HG03571 (cell line): ENCODE data around the gene DNAAF6.
A peak's percentile ranks its signal among the peaks of the same experiment; 100 is the strongest.
"Not testable (repeated sequence)": the region's sequence is repeated elsewhere in the genome, so short reads cannot be mapped to it uniquely, and the experiment has no call there.

Source experiments
- ATAC-seq: cut with Tn5 transposase; IDR thresholded peaks from one replicate; pipeline ENCODE4 v1.9.1; 2021; ENCODE audit not compliant: unreplicated experiment

DNAAF6 gene

GRCh38 chrX:107205770-107206696, at the start of gene DNAAF6, which contains the start of gene NUP62CL:
TSS of gene DNAAF6 (plus strand) at chrX:107206611. CDS start at chrX:107212876, 6,265 bp downstream.
TSS of gene NUP62CL (minus strand) at chrX:107206433. CDS start at chrX:107175146, 31,287 bp downstream.
- ATAC-seq = peak; percentile 94

DNA sequence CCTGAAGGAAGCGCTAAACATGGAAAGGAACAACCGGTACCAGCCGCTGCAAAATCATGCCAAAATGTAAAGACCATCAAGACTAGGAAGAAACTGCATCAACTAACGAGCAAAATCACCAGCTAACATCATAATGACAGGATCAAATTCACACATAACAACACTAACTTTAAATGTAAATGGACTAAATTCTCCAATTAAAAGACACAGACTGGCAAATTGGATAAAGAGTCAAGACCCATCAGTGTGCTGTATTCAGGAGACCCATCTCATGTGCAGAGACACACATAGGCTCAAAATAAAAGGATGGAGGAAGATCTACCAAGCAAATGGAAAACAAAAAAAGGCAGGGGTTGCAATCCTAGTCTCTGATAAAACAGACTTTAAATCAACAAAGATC, 48.8 kb upstream of the DNAAF6 start:
- not testable (repeated sequence) for ATAC-seq

DNA sequence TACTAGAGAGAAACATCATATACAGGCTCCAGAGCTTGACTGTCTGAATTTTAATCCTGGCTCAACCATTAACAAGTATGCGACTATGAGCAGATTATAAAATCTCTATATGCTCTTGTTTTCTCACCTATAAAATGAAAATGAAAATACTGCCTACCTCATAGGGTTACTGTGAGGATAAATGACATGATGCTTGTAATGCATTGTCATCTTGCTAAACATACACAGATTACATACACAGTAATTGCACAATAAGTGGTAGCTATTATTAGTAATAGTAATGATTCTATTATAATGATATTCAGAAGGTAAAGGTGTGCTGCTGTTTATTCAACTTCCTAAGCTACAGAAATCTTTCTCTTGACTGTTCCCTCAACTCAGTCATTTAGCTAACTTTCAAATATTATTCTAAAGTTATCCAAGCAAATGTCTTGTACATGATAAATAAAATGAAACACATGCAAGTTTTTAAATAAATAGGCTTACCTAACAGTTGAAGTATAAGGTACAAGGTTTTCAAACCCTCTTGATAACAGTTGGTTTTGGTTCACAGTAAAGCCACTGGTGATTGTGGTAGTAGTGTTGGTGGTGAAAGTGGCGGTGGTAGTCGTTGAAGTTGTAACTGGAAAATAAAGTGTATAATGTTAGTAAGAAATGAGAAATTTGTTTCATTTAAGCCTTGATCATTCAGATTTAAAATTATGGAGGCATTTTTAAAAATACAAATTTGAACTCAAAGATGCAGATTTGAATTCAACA, 39.1 kb upstream of the DNAAF6 start:
- no peak for ATAC-seq

DNA sequence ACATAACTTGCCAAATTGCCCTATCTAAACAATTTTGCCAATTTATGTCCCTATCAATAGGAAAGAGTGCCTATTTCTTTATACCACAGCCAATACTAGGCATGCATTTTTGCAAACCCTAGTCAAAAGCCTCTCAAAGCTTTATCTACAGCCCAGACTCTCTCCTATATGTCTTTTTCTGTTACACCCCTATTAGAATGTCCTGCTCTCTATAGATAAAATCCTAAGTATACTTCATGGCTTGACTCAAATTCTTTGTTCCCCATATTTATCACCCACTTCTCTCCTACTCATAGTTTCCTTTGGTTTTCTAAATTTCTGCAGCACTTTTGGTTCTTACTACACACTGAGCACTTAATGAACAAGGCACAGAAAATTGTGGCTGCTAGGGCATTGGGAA, 38.2 kb upstream of the DNAAF6 start:
- no peak for ATAC-seq

DNA sequence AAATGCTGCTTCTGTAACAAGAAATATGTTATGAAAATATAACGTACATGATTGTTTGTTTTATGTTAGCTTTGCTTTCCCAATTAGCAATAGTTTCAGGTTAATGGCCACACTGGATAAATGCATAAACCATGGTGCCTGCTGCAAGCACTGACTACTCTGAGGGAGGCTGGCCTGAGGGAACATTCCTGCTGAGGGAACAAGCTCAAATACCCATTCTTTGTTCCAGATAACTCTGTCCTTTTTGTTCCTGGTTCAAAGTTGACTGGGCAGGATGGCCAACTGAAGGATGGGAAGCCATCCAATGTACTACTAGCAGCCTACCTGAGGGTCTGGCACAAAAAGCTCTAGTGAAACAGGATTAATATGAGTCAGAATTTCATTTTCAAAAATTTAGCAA, 37.7 kb upstream of the DNAAF6 start:
- ATAC-seq = no peak

DNA sequence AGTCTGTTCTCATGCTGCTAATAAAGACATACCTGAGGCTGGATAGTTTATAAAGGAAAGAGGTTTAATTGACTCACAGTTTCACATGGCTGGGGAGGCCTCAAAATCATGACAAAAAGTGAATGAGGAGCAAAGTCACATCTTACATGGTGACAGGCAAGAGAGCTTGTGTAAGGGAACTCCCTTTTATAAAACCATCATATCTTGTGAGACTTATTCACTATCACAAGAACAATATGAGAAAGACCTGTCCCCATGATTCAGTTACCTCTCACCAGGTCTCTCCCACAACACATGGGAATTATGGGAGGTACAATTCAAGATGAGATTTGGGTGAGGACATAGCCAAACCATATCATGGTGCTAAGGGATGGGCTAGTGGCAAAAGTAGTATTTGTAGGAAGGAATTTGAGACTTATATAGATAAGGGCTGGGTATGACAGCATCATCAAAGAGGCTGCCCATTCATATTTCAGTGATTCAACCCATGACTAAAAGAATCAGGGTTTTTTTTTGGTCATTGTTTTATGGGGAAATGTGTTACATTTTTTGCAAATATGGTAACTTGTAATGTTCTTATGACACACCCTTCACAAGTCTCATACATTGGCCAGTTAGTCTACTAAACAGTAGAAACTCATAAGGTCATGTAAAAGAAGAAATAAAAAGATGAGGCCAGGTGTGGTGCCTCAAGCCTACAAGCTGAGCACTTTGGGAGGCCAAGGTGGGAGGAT, 34.9 kb upstream of the DNAAF6 start:
- no peak for ATAC-seq

- ATAC-seq = no peak
Measured at GRCh38 chrX:107197319-107197718, 9.1 kb upstream of the DNAAF6 start.

DNA sequence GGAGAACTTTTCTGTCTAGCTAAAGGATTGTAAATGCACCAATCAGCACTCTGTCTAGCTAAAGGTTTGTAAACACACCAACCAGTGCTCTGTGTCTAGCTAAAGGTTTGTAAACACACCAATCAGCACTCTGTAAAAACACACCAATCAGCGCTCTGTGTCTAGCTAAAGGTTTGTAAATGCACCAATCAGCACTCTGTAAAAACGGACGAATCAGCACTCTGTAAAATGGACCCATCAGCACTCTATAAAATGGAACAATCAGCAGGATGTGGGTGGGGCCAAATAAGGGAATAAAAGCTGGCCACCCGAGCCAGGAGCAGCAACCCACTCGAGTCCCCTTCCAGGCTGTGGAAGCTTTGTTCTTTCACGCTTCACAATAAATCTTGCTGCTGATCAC, 8.3 kb upstream of the DNAAF6 start:
- not testable (repeated sequence) for ATAC-seq

DNA sequence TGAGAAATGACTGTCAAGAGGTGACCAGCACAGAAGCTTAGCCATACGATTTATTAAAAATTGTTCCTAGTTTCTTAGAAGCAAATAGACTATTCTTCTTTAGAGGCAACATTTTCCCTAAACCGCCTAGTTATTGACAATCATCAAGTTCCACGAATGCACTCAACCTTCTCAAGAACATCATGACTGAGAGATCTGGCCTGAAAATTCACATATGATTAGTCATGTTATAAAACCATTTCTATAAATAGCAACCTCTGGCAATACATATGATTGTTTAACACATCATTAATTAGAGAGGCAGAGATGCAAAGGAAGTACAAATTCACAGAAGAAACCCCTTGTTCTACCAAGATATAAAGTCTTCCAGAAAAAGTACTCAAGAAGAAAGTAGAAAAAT, 6.9 kb upstream of the DNAAF6 start:
- no peak for ATAC-seq

DNA sequence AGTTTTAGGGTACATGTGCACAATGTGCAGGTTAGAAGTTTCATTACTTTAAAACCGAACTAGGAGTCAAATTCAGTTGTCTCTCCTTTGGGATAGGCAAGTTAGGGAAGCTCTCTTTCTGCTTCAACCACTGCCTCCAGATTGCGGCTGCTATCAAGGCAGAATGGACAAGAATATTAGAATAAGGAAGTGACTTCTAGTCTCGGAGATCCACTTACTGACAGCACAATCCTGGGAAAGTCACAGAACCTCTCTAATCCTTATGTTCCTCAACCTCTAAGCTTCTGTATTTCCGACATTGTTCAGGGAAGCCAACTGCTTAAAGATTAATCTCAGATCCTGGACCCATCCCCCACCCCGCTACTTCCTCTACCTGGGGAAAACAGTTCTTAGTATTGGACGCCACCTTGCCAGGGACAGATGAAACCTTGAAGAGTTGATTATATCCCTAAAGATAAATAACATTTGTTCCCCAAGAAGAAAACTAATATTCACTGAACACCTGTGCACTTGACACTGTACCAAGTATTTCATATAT, 2.3 kb upstream of the DNAAF6 start:
- no peak for ATAC-seq

GRCh38 chrX:107206697-107207065, 270 bp downstream of the DNAAF6 start:
- ATAC-seq = no peak

GRCh38 chrX:107207089-107207488, 678 bp downstream of the DNAAF6 start:
- ATAC-seq = no peak

DNA sequence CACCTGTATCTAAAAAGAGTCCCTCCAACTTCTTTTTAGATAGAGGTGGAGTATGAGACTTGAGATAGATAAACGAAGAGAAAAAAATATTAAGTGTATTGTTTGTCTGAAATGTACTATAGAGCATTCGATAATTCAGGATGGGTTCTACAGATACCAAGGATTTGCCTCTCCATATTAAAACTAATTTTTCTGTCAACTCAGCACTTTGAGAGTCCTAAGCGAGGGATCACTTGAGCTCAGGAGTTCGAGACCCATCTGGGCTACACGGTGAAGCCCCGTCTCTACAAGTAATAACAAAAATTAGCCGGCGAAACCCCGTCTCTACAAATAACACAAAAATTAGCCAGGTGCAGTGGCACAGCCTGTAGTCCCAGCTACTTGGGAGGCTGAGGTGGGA, 1.5 kb downstream of the DNAAF6 start:
- ATAC-seq = no peak

DNA sequence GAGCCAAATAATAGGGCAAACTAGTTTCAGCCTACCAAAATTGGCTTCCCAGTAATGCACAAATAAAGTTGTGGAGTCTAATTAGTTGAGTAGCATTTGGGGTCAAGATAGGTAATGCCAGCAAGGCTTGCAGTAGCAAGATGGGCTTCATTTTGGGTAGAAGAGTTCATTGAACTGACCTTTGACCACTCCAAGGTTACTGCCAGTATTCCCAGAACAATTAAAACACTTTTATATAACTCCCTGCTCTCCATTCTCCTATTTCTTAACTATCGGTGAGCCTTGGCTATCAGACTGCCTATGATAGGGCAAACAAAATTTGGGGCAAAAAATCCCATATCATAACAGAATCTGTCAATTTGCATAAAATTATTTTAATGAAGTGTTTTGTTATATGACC, 7.1 kb downstream of the DNAAF6 start:
- ATAC-seq = no peak

GRCh38 chrX:107226757-107227156, 20.3 kb downstream of the DNAAF6 start:
- no peak for ATAC-seq

DNA sequence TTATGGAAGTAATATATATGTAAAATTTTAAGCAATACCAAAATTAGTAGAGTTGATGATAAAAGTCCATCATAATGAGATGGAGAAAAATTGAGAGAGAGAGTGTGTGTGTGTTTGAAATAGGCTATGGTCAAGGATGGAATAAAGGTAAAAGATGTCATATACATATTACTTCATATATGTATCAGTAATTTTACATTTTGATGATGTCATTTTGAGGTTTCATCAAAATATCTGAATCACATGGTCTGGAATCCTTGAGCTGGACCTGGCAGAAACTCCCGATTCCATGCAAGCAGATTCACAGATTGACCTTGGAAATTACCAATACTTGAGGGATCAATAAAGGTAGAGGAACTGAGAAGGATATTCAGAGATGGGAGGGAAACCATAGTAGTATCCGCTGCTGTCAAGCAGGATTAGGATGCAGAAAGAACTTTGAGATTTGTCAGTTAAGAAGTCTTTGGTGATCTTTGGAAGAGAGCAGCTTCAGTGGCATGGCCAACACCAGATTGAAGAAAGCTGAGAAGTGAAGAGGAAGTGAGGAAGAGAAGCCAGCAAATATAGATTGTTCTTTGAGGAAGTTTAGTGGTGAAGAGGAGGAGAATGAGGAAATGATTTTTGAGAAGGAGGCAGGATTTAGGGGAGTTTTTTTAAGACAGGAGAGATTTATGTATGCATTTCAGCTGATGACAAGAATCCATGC, 21.5 kb downstream of the DNAAF6 start:
- no peak for ATAC-seq

- no peak for ATAC-seq
Measured at GRCh38 chrX:107228486-107228819, 22.0 kb downstream of the DNAAF6 start.

GRCh38 chrX:107272431-107272921, 66.1 kb downstream of the DNAAF6 start:
- ATAC-seq = no peak

GRCh38 chrX:107273795-107274194, 67.4 kb downstream of the DNAAF6 start:
- no peak for ATAC-seq

GRCh38 chrX:107288676-107289075, 82.3 kb downstream of the DNAAF6 start:
- no peak for ATAC-seq
